ENCODE measurements around the gene OS9.

DNA sequence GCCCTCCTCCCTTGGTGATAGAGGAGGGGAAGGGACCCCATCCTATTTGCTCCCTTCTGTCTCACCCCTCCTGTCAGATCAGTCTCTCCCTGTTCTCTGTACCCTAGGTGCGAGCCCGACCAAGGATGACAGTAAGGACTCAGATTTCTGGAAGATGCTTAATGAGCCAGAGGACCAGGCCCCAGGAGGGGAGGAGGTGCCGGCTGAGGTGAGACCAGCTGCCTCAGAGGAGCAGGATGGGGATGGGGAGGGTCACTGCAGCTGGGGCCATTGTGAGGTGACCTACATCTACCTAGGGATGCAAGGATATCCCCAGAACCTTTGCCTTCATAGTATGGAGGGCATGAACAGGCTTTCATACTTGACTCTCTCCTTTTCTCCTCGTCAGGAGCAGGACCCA, 22.4 kb downstream of the OS9 start:
- no peak for TF ChIP-seq RAD21 (IDR thresholded peaks at IDR 0.05; ENCODE audit: low read length)
- TF ChIP-seq, protein P1, sequence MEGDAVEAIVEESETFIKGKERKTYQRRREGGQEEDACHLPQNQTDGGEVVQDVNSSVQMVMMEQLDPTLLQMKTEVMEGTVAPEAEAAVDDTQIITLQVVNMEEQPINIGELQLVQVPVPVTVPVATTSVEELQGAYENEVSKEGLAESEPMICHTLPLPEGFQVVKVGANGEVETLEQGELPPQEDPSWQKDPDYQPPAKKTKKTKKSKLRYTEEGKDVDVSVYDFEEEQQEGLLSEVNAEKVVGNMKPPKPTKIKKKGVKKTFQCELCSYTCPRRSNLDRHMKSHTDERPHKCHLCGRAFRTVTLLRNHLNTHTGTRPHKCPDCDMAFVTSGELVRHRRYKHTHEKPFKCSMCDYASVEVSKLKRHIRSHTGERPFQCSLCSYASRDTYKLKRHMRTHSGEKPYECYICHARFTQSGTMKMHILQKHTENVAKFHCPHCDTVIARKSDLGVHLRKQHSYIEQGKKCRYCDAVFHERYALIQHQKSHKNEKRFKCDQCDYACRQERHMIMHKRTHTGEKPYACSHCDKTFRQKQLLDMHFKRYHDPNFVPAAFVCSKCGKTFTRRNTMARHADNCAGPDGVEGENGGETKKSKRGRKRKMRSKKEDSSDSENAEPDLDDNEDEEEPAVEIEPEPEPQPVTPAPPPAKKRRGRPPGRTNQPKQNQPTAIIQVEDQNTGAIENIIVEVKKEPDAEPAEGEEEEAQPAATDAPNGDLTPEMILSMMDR (conservative IDR thresholded peaks at IDR 0.05; ENCODE audit: low read depth, low read length) = no peak
- TF ChIP-seq MXI1 (IDR thresholded peaks at IDR 0.05; ENCODE audit: borderline replicate concordance, low read depth, low read length) = no peak
- no peak for TF ChIP-seq POLR2A (IDR thresholded peaks at IDR 0.05; ENCODE audit: low read depth, low read length)
- TF ChIP-seq, protein P2, sequence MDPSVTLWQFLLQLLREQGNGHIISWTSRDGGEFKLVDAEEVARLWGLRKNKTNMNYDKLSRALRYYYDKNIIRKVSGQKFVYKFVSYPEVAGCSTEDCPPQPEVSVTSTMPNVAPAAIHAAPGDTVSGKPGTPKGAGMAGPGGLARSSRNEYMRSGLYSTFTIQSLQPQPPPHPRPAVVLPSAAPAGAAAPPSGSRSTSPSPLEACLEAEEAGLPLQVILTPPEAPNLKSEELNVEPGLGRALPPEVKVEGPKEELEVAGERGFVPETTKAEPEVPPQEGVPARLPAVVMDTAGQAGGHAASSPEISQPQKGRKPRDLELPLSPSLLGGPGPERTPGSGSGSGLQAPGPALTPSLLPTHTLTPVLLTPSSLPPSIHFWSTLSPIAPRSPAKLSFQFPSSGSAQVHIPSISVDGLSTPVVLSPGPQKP (IDR thresholded peaks at IDR 0.05; ENCODE audit: borderline replicate concordance, low read depth, low read length) = no peak
- no peak for TF ChIP-seq NFE2L2 (IDR thresholded peaks at IDR 0.05; ENCODE audit: low read depth, low read length)
- TF ChIP-seq, protein P3, sequence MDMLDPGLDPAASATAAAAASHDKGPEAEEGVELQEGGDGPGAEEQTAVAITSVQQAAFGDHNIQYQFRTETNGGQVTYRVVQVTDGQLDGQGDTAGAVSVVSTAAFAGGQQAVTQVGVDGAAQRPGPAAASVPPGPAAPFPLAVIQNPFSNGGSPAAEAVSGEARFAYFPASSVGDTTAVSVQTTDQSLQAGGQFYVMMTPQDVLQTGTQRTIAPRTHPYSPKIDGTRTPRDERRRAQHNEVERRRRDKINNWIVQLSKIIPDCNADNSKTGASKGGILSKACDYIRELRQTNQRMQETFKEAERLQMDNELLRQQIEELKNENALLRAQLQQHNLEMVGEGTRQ (IDR thresholded peaks at IDR 0.05; ENCODE audit: low read depth, low read length) = no peak

Data from IMR-90 (cell line).